HL-60 (cell line): ENCODE results near the gene GLB1L.

Experiments
- DNase-seq, 2 experiments: peaks; one replicate each; pipeline ENCODE4 v3.0.0-alpha.2; 2010 to 2020; ENCODE audit warnings: low read depth in 1 of 2, low spot score in 1 of 2
- H3K27ac ChIP-seq: fragments of 250-450 bp; sonication (Bioruptor Pico); replicated peaks from 2 replicates; pipeline ENCODE4 v1.5.1; 2020; ENCODE audit warnings: mild to moderate bottlenecking, moderate library complexity
- H3K27me3 ChIP-seq: fragments of 250-450 bp; sonication (Bioruptor Pico); 2 replicates; pipeline ENCODE4 v1.5.1; 2021; ENCODE audit warnings: mild to moderate bottlenecking, moderate library complexity; ENCODE audit not compliant: insufficient read depth, poor library complexity, severe bottlenecking
- H3K4me3 ChIP-seq: replicated peaks from 2 replicates; pipeline ENCODE4 v1.5.1; 2011; ENCODE audit warnings: mild to moderate bottlenecking, control low read depth, low read length; ENCODE audit not compliant: insufficient read depth
- CTCF ChIP-seq: IDR thresholded peaks from one replicate; pipeline ENCODE4 v1.5.1; 2011; ENCODE audit warnings: low read length, control low read depth, inconsistent platforms; ENCODE audit not compliant: insufficient read depth
- GABPA ChIP-seq: IDR thresholded peaks from 2 replicates; pipeline ENCODE4 v1.6.1; 2012; ENCODE audit warnings: low read depth
- POLR2AphosphoS5 ChIP-seq: IDR thresholded peaks from 2 replicates; pipeline ENCODE4 v1.6.1; 2012; ENCODE audit warnings: low read depth
- REST ChIP-seq: IDR thresholded peaks from 2 replicates; pipeline ENCODE4 v1.6.1; 2012; ENCODE audit warnings: low read depth; ENCODE audit not compliant: insufficient replicate concordance
- SPI1 ChIP-seq: IDR thresholded peaks from 2 replicates; pipeline ENCODE4 v1.6.1; 2012; ENCODE audit warnings: low read depth, mild to moderate bottlenecking, borderline replicate concordance

Gene GLB1L

DNA sequence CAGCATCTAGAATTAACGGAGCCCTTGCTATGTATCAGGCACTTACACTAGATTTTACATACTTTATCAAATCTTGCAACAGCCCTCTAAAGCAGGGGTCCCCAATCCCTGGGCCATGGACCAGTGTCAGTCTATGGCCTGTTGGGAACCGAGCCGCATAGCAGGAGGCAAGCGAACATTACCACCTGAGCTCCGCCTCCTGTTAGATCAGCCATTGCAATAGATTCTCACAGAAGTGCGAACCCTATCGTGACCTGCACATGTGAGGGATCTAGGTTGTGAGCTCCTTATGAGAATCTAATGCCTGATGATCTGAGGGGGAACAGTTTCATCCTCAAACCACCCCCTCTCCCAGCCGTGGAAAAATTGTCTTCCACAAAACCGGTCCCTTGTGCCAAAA, 47.4 kb upstream of the GLB1L start:
- Histone ChIP-seq H3K27ac (no peak overlapping the region), H3K4me3 (no peak overlapping the region), H3K27me3 (peaks cover 13% of the 10 kb centered on the region)
- no peak for DNase-seq
- TF ChIP-seq POLR2AphosphoS5, result no peak
- TF ChIP-seq GABPA, result no peak
- no peak for TF ChIP-seq REST
- no peak for TF ChIP-seq CTCF
- no peak for TF ChIP-seq SPI1

DNA sequence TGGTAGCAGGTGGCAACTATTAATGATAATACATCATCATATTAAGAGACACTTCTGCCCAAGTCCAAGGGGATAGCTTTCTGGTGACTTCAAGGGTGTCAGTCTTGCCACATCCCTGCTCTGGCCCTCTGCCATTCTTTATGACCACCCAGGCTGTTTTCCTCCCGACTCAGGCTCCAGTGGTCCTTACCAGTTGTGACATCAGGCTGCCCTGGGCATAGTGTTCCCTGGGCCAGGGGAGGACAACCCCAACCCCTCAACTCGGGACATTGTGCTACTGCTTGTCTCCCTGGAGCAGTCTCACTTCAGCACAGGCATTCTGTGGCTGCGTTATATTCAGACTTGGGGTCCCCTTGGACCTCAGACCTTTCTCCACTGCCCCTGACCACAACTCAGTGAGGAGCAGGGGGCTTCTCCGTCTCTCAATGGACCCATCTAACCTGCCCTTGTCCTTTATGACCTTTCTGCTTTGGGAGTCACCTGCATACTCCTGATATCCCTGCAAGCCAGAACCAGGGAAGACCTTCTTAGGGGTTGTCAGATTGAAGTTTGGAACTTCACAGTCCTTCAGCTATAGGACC, 46.8 kb upstream of the GLB1L start:
- DNase-seq, result no peak
- H3K4me3 ChIP-seq, result no peak overlapping the region
- peaks cover 13% of the 10 kb centered on the region for H3K27me3 ChIP-seq
- TF ChIP-seq CTCF, result no peak
- no peak for TF ChIP-seq SPI1
- no peak for TF ChIP-seq GABPA
- no peak for TF ChIP-seq REST
- TF ChIP-seq POLR2AphosphoS5, result no peak
- no peak overlapping the region for H3K27ac ChIP-seq

DNA sequence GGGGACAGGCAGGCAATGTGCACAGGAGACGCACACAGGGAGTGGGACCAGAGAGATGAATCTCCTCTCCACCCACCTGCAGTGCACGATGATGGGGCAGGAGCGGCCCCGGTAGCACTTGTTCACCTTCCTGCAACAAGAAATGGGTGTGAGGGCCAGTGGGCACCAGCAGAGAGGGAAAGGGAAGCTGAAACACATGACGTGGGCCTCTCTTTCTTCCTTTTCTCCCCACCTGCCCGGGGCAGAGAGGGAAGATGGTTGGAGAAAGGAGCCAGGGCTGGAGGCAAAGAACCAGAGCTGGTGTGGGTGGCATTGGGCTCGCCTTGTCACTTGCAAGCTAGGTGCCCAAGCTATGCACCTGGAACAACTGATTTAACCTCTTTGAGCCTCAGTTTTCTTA, 46.1 kb upstream of the GLB1L start:
- no peak for DNase-seq
- Histone ChIP-seq H3K27ac (no peak overlapping the region), H3K27me3 (peaks cover 13% of the 10 kb centered on the region), H3K4me3 (no peak overlapping the region)
- TF ChIP-seq REST (no peak), SPI1 (no peak), POLR2AphosphoS5 (no peak), CTCF (no peak), GABPA (no peak)
